ENCODE data around the gene BMP15.

- no peak for TF ChIP-seq POLR2A (IDR thresholded peaks at IDR 0.05)
- TF ChIP-seq CTCF (IDR thresholded peaks at IDR 0.05): no peak
Measured at GRCh38 chrX:50865311-50865710, 45.2 kb upstream of the BMP15 start.

All from right lobe of liver (tissue), 4 donors.